HepG2 (cell line): ENCODE data around the gene NCOA1. TPM values are rescaled to one million over a fixed set of nuclear protein-coding genes. Genes with fewer than 3 reads are reported as not detected.
A peak's percentile ranks its signal among the peaks of the same experiment; 100 is the strongest.

Source experiments
- ATAC-seq: fragments of 200-7000 bp; cut with Tn5 transposase; 3 replicates; pipeline ENCODE4 v1.9.1; 2020; ENCODE audit warnings: mild to moderate bottlenecking, moderate library complexity
- BruUV-seq: library from RNA; stranded (reverse); fragments of 400-500 nt; replicated peaks from 2 replicates; lab custom pipeline; 2021; lab: Mats Ljungman, UMichigan
- CTCF ChIA-PET: fragments of 300-600 bp; formaldehyde crosslinking; extraction: SDS; loops from one replicate; lab custom pipeline; 2021; ENCODE audit warnings: low total read pairs, inconsistent platforms, low intra/inter-chr PET ratio; lab: Yijun Ruan, JAX
- POLR2A ChIA-PET: fragments of 350-600 bp; sonication (Branson Sonifier 250); formaldehyde crosslinking; loops from one replicate; lab custom pipeline; 2020; ENCODE audit warnings: antibody characterized with exemption, inconsistent platforms; lab: Yijun Ruan, JAX
- DNase-seq: peaks from one replicate; pipeline ENCODE4 v3.0.0-alpha.2; 2015; ENCODE audit warnings: low spot score
- FAIRE-seq: peaks from 3 replicates; lab custom pipeline; 2011; peaks lifted over from hg19 to GRCh38; lab: Jason Lieb, UNC
- H2AFZ ChIP-seq: one replicate; pipeline ENCODE4 v1.6.1; 2011; ENCODE audit warnings: low read length, inconsistent platforms
- H3K27ac ChIP-seq: fragments of 300-600 bp; 3 replicates; pipeline ENCODE4 v1.8.0; 2011; ENCODE audit warnings: mixed run types, mild to moderate bottlenecking, mixed read lengths, low read length, inconsistent platforms; ENCODE audit not compliant: insufficient read depth; ENCODE audit errors: extremely low read length
- H3K27me3 ChIP-seq, 2 experiments: fragments of 200-600 bp in 1 of 2; 2 replicates in 1 of 2; 3 replicates in 1 of 2; pipeline versions ENCODE4 v1.6.0 to v1.8.0; 2011; ENCODE audit warnings: low read length in 2 of 2, mild to moderate bottlenecking in 2 of 2, moderate library complexity in 2 of 2, inconsistent platforms in 1 of 2; ENCODE audit not compliant: insufficient read depth in 2 of 2, control insufficient read depth in 1 of 2
- H3K36me3 ChIP-seq, 2 experiments: fragments of 200-600 bp in 1 of 2; replicated peaks in 1 of 2; 2 replicates in 1 of 2; 3 replicates in 1 of 2; pipeline versions ENCODE4 v1.5.1 to v1.8.0; 2011; ENCODE audit warnings: low read length in 2 of 2, inconsistent platforms in 1 of 2; ENCODE audit not compliant: insufficient read depth in 2 of 2, control insufficient read depth in 1 of 2
- H3K4me1 ChIP-seq: 2 replicates; pipeline ENCODE4 v1.5.1; 2012; ENCODE audit warnings: low read length, inconsistent platforms; ENCODE audit not compliant: insufficient read depth
- H3K4me2 ChIP-seq: 2 replicates; pipeline ENCODE4 v1.6.0; 2011; ENCODE audit warnings: low read depth, low read length, inconsistent platforms
- H3K4me3 ChIP-seq, 3 experiments: fragments of 200-600 bp in 1 of 3; sonication (generic), shearing (Covaris generic) in 1 of 3; replicated peaks in 1 of 3; 2 replicates each; pipeline ENCODE4 v1.5.1; 2011 to 2016; ENCODE audit warnings: low read length in 3 of 3, inconsistent platforms in 2 of 3, low read depth in 2 of 3, mild to moderate bottlenecking in 2 of 3, control low read depth in 1 of 3, mixed read lengths in 1 of 3; ENCODE audit not compliant: insufficient read depth in 1 of 3
- H3K79me2 ChIP-seq: one replicate; pipeline ENCODE4 v1.6.1; 2011; ENCODE audit warnings: low read length, inconsistent platforms; ENCODE audit not compliant: insufficient read depth
- H3K9ac ChIP-seq: 2 replicates; pipeline ENCODE4 v1.6.0; 2011; ENCODE audit warnings: mild to moderate bottlenecking, low read depth, low read length, inconsistent platforms; ENCODE audit not compliant: insufficient read depth
- H3K9me3 ChIP-seq: 2 replicates; pipeline ENCODE4 v1.5.1; 2012; ENCODE audit warnings: mild to moderate bottlenecking, low read length
- H4K20me1 ChIP-seq: 2 replicates; pipeline ENCODE4 v1.6.0; 2011; ENCODE audit warnings: inconsistent platforms, mild to moderate bottlenecking, low read length, moderate library complexity; ENCODE audit not compliant: insufficient read depth
- ARNTL ChIP-seq: sonication (generic); formaldehyde crosslinking; IDR thresholded peaks from 2 replicates; pipeline ENCODE4 v1.4.0; 2020; ENCODE audit warnings: mild to moderate bottlenecking, missing genetic modification reagents
- FOSL1 ChIP-seq: sonication (generic); formaldehyde crosslinking; IDR thresholded peaks from 2 replicates; pipeline ENCODE4 v1.9.0; 2021; ENCODE audit warnings: missing genetic modification reagents, borderline replicate concordance
- SPEN ChIP-seq: sonication (generic); formaldehyde crosslinking; IDR thresholded peaks from 2 replicates; pipeline ENCODE4 v1.5.1; 2020; ENCODE audit warnings: low read depth, mild to moderate bottlenecking, missing genetic modification reagents
- ZNF484 ChIP-seq: sonication (generic); formaldehyde crosslinking; IDR thresholded peaks from 2 replicates; pipeline ENCODE4 v1.5.1; 2020; ENCODE audit warnings: mild to moderate bottlenecking, low read depth, missing genetic modification reagents, borderline replicate concordance
- ZNF644 ChIP-seq: IDR thresholded peaks from 2 replicates; pipeline ENCODE4 v1.6.1; 2016; ENCODE audit warnings: low read depth
- WGBS: methylation state at CpG from one replicate; pipeline ENCODE4 v1.1.6; 2017; ENCODE audit warnings: low lambda C conversion rate; 5-methylcytosine and 5-hydroxymethylcytosine counted together
- in situ Hi-C: cut with HindIII; loops from 2 replicates; pipeline ENCODE4 v1.10.0; 2017; ENCODE audit warnings: low pct_unique_long_range_greater_than_20kb; ENCODE audit not compliant: extremely low pct_ligation_motif_present
- intact Hi-C: fragments of 100-400 bp; cut with micrococcal nuclease; formaldehyde crosslinking; loops from one replicate; pipeline ENCODE4 v1.10.0; 2022; ENCODE audit not compliant: unreplicated experiment
- polyA plus RNA-seq, 8 experiments: library from polyadenylated mRNA; depleted of rRNA in 3 of 8; stranded (reverse) in 7 of 8; unstranded in 1 of 8; fragments of >200 nt; fragmentation: Illumina TruSeq in 4 of 8; extraction: Trizol in 4 of 8; gene quantifications; 2 replicates each; pipeline versions ENCODE4 v1.2.1 to v1.2.3, GENCODE V29; 2011 to 2016; ENCODE audit warnings: low read depth in 4 of 8, missing spikeins in 1 of 8, mixed read lengths in 1 of 8; ENCODE audit not compliant: insufficient read depth in 1 of 8
- total RNA-seq, 5 experiments: library from RNA; depleted of rRNA; stranded (reverse); fragments of >200 nt; fragmentation: Illumina TruSeq; extraction: Trizol; gene quantifications; 2 replicates each; pipeline ENCODE4 v1.2.3, GENCODE V29; 2016; ENCODE audit warnings: low read depth in 1 of 5
- TF ChIP-seq, protein P1 (sequence below): sonication (generic); formaldehyde crosslinking; IDR thresholded peaks from 2 replicates; pipeline ENCODE4 v1.9.0; 2022; ENCODE audit warnings: missing genetic modification reagents, mild to moderate bottlenecking, borderline replicate concordance
- TF ChIP-seq, protein P2 (sequence below): sonication (generic); formaldehyde crosslinking; IDR thresholded peaks from 2 replicates; pipeline ENCODE4 v1.8.0; 2022; ENCODE audit warnings: mild to moderate bottlenecking, missing genetic modification reagents, moderate library complexity

NCOA1 gene
- total and polyA plus RNA-seq, 2 of the 13 experiments (the other 11 are each of a cell fraction or from before 2014, with no cell fraction given): 10.0 to 10.4 TPM

DNA sequence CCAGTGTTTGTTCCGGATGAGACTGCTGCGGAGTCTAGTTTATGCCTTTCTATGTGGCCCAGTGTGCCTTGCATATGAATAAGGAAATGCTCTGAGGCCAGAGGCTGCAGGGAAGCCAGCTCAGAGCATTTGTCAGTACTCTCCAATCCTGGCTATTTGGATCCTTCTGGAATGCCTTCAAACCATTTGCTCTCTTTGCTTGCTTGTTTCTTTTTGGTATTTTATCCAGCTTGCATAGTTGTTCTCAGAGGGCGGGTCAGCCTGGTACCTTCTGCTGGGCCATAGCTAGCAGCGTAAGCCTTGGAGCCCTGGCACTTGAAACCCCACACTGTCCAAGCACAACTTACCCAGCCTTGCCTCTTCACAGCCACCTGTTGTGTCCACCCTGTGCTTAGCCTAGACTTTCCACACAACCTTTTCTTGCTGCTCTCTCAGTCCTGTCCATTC, 322.7 kb downstream of the NCOA1 start:
- 0 out of 3 replicates have a peak, but pooled peaks have one; percentile 23 for ATAC-seq
- no peak for FAIRE-seq
- Histone ChIP-seq H3K36me3 (peaks cover 24 to 51% of the 10 kb centered on the region in 2 experiments), H4K20me1 (no peaks in the 10 kb centered on the region), H3K27me3 (no peaks in the 10 kb centered on the region), H3K9me3 (no peaks in the 10 kb centered on the region), H3K4me2 (no peak overlapping the region), H3K9ac (no peak overlapping the region), H3K4me3 (no peak overlapping the region), H3K79me2 (peaks cover 43% of the 10 kb centered on the region), H2AFZ (no peak overlapping the region), H3K4me1 (peaks cover 32% of the 10 kb centered on the region), H3K27ac (no peak overlapping the region)
- intact Hi-C loops: no loop called here
- in situ Hi-C loops: no loop called here
- BruUV-seq: no TSS peak
- CTCF ChIA-PET: no interaction called here
- no peak for DNase-seq
- no peak for TF ChIP-seq ZNF484 (CRISPR knock-in tag)
- 96% methylated on average over 4 of the region's 4 CpGs for WGBS
- POLR2A ChIA-PET: no interaction called here

DNA sequence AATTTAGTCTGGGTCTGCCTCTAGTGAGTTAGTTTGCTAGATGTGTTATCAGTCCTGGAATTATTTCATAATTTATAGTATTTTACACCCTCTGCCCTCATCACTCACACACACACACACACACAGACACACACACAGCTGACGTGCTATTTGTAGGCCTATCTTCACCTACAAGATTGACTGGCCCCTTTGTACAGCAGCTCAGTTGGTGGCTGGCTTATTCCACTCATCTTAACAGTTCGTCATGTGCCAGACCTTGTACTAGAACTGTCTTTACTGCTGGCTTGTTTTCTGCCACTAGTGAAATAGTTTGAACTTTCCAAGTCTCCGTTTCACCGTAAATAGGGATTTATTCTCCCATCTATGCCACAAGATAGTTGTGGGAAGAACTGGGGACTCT, 323.5 kb downstream of the NCOA1 start:
- H3K9me3 ChIP-seq: no peaks in the 10 kb centered on the region
- ChIA-PET POLR2A (no interaction called here), CTCF (no interaction called here)
- FAIRE-seq (no peak), DNase-seq (no peak), ATAC-seq (no peak)
- H3K4me2 ChIP-seq: no peak overlapping the region
- TF ChIP-seq ARNTL (CRISPR knock-in tag) (no peak), FOSL1 (CRISPR knock-in tag) (no peak), SPEN (CRISPR knock-in tag) (no peak), ZNF644 (CRISPR knock-in tag) (no peak)
- TF ChIP-seq, protein P1, sequence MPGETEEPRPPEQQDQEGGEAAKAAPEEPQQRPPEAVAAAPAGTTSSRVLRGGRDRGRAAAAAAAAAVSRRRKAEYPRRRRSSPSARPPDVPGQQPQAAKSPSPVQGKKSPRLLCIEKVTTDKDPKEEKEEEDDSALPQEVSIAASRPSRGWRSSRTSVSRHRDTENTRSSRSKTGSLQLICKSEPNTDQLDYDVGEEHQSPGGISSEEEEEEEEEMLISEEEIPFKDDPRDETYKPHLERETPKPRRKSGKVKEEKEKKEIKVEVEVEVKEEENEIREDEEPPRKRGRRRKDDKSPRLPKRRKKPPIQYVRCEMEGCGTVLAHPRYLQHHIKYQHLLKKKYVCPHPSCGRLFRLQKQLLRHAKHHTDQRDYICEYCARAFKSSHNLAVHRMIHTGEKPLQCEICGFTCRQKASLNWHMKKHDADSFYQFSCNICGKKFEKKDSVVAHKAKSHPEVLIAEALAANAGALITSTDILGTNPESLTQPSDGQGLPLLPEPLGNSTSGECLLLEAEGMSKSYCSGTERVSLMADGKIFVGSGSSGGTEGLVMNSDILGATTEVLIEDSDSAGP (CRISPR knock-in tag): no peak
- TF ChIP-seq, protein P2, sequence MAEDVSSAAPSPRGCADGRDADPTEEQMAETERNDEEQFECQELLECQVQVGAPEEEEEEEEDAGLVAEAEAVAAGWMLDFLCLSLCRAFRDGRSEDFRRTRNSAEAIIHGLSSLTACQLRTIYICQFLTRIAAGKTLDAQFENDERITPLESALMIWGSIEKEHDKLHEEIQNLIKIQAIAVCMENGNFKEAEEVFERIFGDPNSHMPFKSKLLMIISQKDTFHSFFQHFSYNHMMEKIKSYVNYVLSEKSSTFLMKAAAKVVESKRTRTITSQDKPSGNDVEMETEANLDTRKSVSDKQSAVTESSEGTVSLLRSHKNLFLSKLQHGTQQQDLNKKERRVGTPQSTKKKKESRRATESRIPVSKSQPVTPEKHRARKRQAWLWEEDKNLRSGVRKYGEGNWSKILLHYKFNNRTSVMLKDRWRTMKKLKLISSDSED (CRISPR knock-in tag): no peak
- H3K36me3 ChIP-seq: peaks cover 29 to 59% of the 10 kb centered on the region in 2 experiments
- H2AFZ ChIP-seq: no peak overlapping the region
- H3K27me3 ChIP-seq: no peaks in the 10 kb centered on the region
- peaks cover 24% of the 10 kb centered on the region for H3K4me1 ChIP-seq
- peaks cover 35% of the 10 kb centered on the region for H3K79me2 ChIP-seq
- intact Hi-C loops (no loop called here), in situ Hi-C loops (no loop called here)
- 100% methylated on average over 4 of the region's 4 CpGs for WGBS
- BruUV-seq: no TSS peak
- H3K9ac ChIP-seq: no peak overlapping the region
- H3K27ac ChIP-seq: no peak overlapping the region
- no peak overlapping the region for H3K4me3 ChIP-seq
- H4K20me1 ChIP-seq: no peaks in the 10 kb centered on the region
